ENCODE results near the gene MYADM. TPM values are rescaled to one million over a fixed set of nuclear protein-coding genes. Genes with fewer than 3 reads are reported as not detected.

The MYADM gene
- total and polyA plus RNA-seq, 2 of the 13 experiments (the other 11 are each of a cell fraction or from before 2014, with no cell fraction given), result 19.9 to 38.1 TPM

DNA sequence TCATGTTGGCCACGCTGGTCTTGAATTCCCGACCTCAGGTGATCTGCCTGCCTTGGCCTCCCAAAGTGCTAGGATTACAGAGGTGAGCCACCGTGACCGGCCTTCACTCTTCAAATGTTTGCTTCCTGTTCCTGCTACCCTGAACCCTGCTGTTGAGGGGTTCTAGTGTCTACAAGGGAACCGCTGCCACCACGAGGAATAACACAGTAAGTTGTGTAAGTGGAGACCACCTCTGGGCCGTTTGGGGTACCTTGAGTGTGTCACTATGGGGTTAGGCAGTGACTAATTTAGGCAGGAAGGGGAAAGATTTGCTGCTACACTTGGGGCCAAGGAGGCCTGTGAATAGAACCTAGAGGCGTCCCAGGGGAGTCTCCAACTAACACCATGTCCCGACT lies 2.2 kb upstream of the MYADM start (continued):
- TF ChIP-seq EP300 (IDR thresholded peaks at IDR 0.05; ENCODE audit: low read depth in 2 of 2, low read length in 2 of 2) (no peak), EP300 (CRISPR knock-in tag; IDR thresholded peaks at IDR 0.05; ENCODE audit: borderline replicate concordance) (0 out of 2 replicates have a peak, but pooled peaks have one; percentile 56), ZNF460 (CRISPR knock-in tag; IDR thresholded peaks at IDR 0.05; ENCODE audit: borderline replicate concordance) (no peak), DPF2 (CRISPR knock-in tag; IDR thresholded peaks at IDR 0.05; ENCODE audit: borderline replicate concordance, low read depth) (peak; percentile 82), ZNF546 (CRISPR knock-in tag; conservative IDR thresholded peaks at IDR 0.05) (no peak), ZNF670 (CRISPR knock-in tag; IDR thresholded peaks at IDR 0.05; ENCODE audit: borderline replicate concordance) (peak; percentile 27; the same call in 1 of the 2 replicates), SPEN (CRISPR knock-in tag; IDR thresholded peaks at IDR 0.05; ENCODE audit: low read depth) (no peak), SP4 (CRISPR knock-in tag; IDR thresholded peaks at IDR 0.05) (peak; percentile 40; the same call in 1 of the 2 replicates), ZNF709 (CRISPR knock-in tag; IDR thresholded peaks at IDR 0.05) (no peak), KLF11 (CRISPR knock-in tag; IDR thresholded peaks at IDR 0.05) (peak; percentile 70), CENPX (CRISPR knock-in tag; IDR thresholded peaks at IDR 0.05) (no peak), KDM1A (CRISPR knock-in tag; IDR thresholded peaks at IDR 0.05) (no peak), RFX5 (IDR thresholded peaks at IDR 0.05; ENCODE audit: low read depth, low read length) (no peak), ZBTB42 (CRISPR knock-in tag; IDR thresholded peaks at IDR 0.05) (no peak), ZNF343 (CRISPR knock-in tag; IDR thresholded peaks at IDR 0.05) (no peak), TBX2 (CRISPR knock-in tag; IDR thresholded peaks at IDR 0.05; ENCODE audit: borderline replicate concordance) (no peak), ZNF326 (CRISPR knock-in tag; IDR thresholded peaks at IDR 0.05; ENCODE audit: borderline replicate concordance) (no peak), ZNF652 (CRISPR knock-in tag; IDR thresholded peaks at IDR 0.05; ENCODE audit: borderline replicate concordance, low read depth) (peak; percentile 49; the same call in 1 of the 2 replicates), SALL2 (CRISPR knock-in tag; IDR thresholded peaks at IDR 0.05) (no peak), ZNF792 (CRISPR knock-in tag; IDR thresholded peaks at IDR 0.05) (0 out of 2 replicates have a peak, but pooled peaks have one; percentile 22), SP5 (CRISPR knock-in tag; IDR thresholded peaks at IDR 0.05; ENCODE audit: borderline replicate concordance, low read depth) (0 out of 2 replicates have a peak, but pooled peaks have one; percentile 25), ZZZ3 (CRISPR knock-in tag; IDR thresholded peaks at IDR 0.05; ENCODE audit: borderline replicate concordance) (0 out of 2 replicates have a peak, but pooled peaks have one; percentile 47), ZNF350 (CRISPR knock-in tag; IDR thresholded peaks at IDR 0.05; ENCODE audit: borderline replicate concordance, low read depth) (peak; percentile 63; the same call in 1 of the 2 replicates)
- TF ChIP-seq, protein P1, sequence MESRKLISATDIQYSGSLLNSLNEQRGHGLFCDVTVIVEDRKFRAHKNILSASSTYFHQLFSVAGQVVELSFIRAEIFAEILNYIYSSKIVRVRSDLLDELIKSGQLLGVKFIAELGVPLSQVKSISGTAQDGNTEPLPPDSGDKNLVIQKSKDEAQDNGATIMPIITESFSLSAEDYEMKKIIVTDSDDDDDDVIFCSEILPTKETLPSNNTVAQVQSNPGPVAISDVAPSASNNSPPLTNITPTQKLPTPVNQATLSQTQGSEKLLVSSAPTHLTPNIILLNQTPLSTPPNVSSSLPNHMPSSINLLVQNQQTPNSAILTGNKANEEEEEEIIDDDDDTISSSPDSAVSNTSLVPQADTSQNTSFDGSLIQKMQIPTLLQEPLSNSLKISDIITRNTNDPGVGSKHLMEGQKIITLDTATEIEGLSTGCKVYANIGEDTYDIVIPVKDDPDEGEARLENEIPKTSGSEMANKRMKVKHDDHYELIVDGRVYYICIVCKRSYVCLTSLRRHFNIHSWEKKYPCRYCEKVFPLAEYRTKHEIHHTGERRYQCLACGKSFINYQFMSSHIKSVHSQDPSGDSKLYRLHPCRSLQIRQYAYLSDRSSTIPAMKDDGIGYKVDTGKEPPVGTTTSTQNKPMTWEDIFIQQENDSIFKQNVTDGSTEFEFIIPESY (CRISPR knock-in tag; IDR thresholded peaks at IDR 0.05), result no peak
- TF ChIP-seq, protein P2, sequence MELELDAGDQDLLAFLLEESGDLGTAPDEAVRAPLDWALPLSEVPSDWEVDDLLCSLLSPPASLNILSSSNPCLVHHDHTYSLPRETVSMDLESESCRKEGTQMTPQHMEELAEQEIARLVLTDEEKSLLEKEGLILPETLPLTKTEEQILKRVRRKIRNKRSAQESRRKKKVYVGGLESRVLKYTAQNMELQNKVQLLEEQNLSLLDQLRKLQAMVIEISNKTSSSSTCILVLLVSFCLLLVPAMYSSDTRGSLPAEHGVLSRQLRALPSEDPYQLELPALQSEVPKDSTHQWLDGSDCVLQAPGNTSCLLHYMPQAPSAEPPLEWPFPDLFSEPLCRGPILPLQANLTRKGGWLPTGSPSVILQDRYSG (CRISPR knock-in tag; IDR thresholded peaks at IDR 0.05), result no peak
- TF ChIP-seq, protein P3, sequence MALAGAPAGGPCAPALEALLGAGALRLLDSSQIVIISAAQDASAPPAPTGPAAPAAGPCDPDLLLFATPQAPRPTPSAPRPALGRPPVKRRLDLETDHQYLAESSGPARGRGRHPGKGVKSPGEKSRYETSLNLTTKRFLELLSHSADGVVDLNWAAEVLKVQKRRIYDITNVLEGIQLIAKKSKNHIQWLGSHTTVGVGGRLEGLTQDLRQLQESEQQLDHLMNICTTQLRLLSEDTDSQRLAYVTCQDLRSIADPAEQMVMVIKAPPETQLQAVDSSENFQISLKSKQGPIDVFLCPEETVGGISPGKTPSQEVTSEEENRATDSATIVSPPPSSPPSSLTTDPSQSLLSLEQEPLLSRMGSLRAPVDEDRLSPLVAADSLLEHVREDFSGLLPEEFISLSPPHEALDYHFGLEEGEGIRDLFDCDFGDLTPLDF (CRISPR knock-in tag; IDR thresholded peaks at IDR 0.05), result no peak
- TF ChIP-seq, protein P4, sequence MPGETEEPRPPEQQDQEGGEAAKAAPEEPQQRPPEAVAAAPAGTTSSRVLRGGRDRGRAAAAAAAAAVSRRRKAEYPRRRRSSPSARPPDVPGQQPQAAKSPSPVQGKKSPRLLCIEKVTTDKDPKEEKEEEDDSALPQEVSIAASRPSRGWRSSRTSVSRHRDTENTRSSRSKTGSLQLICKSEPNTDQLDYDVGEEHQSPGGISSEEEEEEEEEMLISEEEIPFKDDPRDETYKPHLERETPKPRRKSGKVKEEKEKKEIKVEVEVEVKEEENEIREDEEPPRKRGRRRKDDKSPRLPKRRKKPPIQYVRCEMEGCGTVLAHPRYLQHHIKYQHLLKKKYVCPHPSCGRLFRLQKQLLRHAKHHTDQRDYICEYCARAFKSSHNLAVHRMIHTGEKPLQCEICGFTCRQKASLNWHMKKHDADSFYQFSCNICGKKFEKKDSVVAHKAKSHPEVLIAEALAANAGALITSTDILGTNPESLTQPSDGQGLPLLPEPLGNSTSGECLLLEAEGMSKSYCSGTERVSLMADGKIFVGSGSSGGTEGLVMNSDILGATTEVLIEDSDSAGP (CRISPR knock-in tag; IDR thresholded peaks at IDR 0.05; ENCODE audit: borderline replicate concordance), result peak; percentile 3; the same call in 1 of the 2 replicates

All from HepG2 (cell line).